Stimulated activated naive B cell treated with anti-CD40 and anti-IgM and Interleukin-4, amounts not matched to agents 10 μg/mL and 1 μg/mL and 100 μg/mL, for 72 hours (primary cell): ENCODE measurements around the gene LARGE1.
A peak's percentile ranks its signal among the peaks of the same experiment; 100 is the strongest.

ENCODE experiments used
- ATAC-seq, 2 donors: fragments of 150-1000 bp; cut with Tn5 transposase; replicated peaks; 2 replicates each; pipeline ENCODE4 v1.10.0; 2021; ENCODE audit warnings: moderate library complexity in 1 of 2
- DNase-seq: peaks from one replicate; pipeline ENCODE4 v3.0.0; 2021
- H3K27ac Mint-ChIP-seq: one replicate; pipeline ENCODE4 v1.8.0; 2022; ENCODE audit warnings: mild to moderate bottlenecking, mixed read lengths
- H3K27me3 Mint-ChIP-seq, 2 donors: one replicate each; pipeline ENCODE4 v1.8.0; 2022; ENCODE audit warnings: mixed read lengths in 2 of 2
- H3K36me3 Mint-ChIP-seq, 2 donors: one replicate each; pipeline ENCODE4 v1.8.0; 2022; ENCODE audit warnings: mixed read lengths in 2 of 2, mild to moderate bottlenecking in 1 of 2
- H3K4me1 Mint-ChIP-seq, 2 donors: one replicate each; pipeline ENCODE4 v1.8.0; 2022; ENCODE audit warnings: mixed read lengths in 2 of 2, mild to moderate bottlenecking in 1 of 2
- H3K4me3 Mint-ChIP-seq, 2 donors: one replicate each; pipeline ENCODE4 v1.8.0; 2022; ENCODE audit warnings: mild to moderate bottlenecking in 2 of 2, mixed read lengths in 2 of 2, moderate library complexity in 1 of 2
- H3K9me3 Mint-ChIP-seq, 2 donors: one replicate each; pipeline ENCODE4 v1.8.0; 2022; ENCODE audit warnings: mixed read lengths in 2 of 2, mild to moderate bottlenecking in 1 of 2

Gene LARGE1

GRCh38 chr22:33588860-33589259 is 331.4 kb downstream of the LARGE1 start:
- no peak for DNase-seq
- Mint-ChIP-seq H3K4me3 (no peak overlapping the region), H3K9me3 (no peaks in the 10 kb centered on the region), H3K4me1 (peaks cover 0 to 5% of the 10 kb centered on the region in 2 donors), H3K27ac (no peak overlapping the region), H3K36me3 (peaks cover 0 to 5% of the 10 kb centered on the region in 2 donors), H3K27me3 (peaks cover 0 to 5% of the 10 kb centered on the region in 2 donors)
- no peak for ATAC-seq

- DNase-seq (no peak), ATAC-seq (no peak)
- Mint-ChIP-seq H3K9me3 (peaks cover 0 to 1% of the 10 kb centered on the region in 2 donors), H3K4me1 (peaks cover 7 to 10% of the 10 kb centered on the region in 2 donors), H3K27me3 (peaks cover 0 to 5% of the 10 kb centered on the region in 2 donors), H3K27ac (peak overlapping the region; percentile 14), H3K4me3 (no peak overlapping the region), H3K36me3 (peaks cover 3 to 9% of the 10 kb centered on the region in 2 donors)
These were observed 336.1 kb downstream of the LARGE1 start for GRCh38 chr22:33584152-33584551.

- DNase-seq: no peak
- H3K27ac Mint-ChIP-seq: no peak overlapping the region
- H3K4me3 Mint-ChIP-seq: no peak overlapping the region
- peaks cover 0 to 4% of the 10 kb centered on the region in 2 donors for H3K9me3 Mint-ChIP-seq
- H3K4me1 Mint-ChIP-seq: peaks cover 16 to 19% of the 10 kb centered on the region in 2 donors
- ATAC-seq: no peak
- peaks cover 4 to 14% of the 10 kb centered on the region in 2 donors for H3K36me3 Mint-ChIP-seq
- peaks cover 0 to 5% of the 10 kb centered on the region in 2 donors for H3K27me3 Mint-ChIP-seq
These were observed 337.4 kb downstream of the LARGE1 start for GRCh38 chr22:33582822-33583400.

GRCh38 chr22:33580310-33580709 is 340.0 kb downstream of the LARGE1 start:
- Mint-ChIP-seq H3K36me3 (peaks cover 4 to 14% of the 10 kb centered on the region in 2 donors), H3K4me1 (peaks cover 38 to 45% of the 10 kb centered on the region in 2 donors), H3K9me3 (peaks cover 0 to 4% of the 10 kb centered on the region in 2 donors), H3K4me3 (no peak overlapping the region), H3K27me3 (peaks cover 0 to 5% of the 10 kb centered on the region in 2 donors), H3K27ac (no peak overlapping the region)
- no peak for ATAC-seq
- DNase-seq: no peak

GRCh38 chr22:33579448-33580093 is 340.7 kb downstream of the LARGE1 start:
- ATAC-seq (peak; percentile 69 to 77), DNase-seq (peak; percentile 20)
- H3K27ac Mint-ChIP-seq: peak overlapping the region; percentile 56
- no peak overlapping the region for H3K4me3 Mint-ChIP-seq
- peaks cover 40 to 53% of the 10 kb centered on the region in 2 donors for H3K4me1 Mint-ChIP-seq
- peaks cover 0 to 4% of the 10 kb centered on the region in 2 donors for H3K9me3 Mint-ChIP-seq
- H3K36me3 Mint-ChIP-seq: peaks cover 4 to 14% of the 10 kb centered on the region in 2 donors
- no peaks in the 10 kb centered on the region for H3K27me3 Mint-ChIP-seq

- Mint-ChIP-seq H3K9me3 (peaks cover 0 to 4% of the 10 kb centered on the region in 2 donors), H3K27ac (no peak overlapping the region), H3K4me1 (peaks cover 40 to 61% of the 10 kb centered on the region in 2 donors), H3K4me3 (no peak overlapping the region), H3K27me3 (no peaks in the 10 kb centered on the region), H3K36me3 (peaks cover 4 to 15% of the 10 kb centered on the region in 2 donors)
- DNase-seq (no peak), ATAC-seq (no peak)
These were observed 341.5 kb downstream of the LARGE1 start for GRCh38 chr22:33578752-33579151.

- H3K36me3 Mint-ChIP-seq: peaks cover 4 to 20% of the 10 kb centered on the region in 2 donors
- DNase-seq (no peak), ATAC-seq (peak; percentile 36 to 61)
- no peak overlapping the region for H3K4me3 Mint-ChIP-seq
- H3K9me3 Mint-ChIP-seq: peaks cover 0 to 4% of the 10 kb centered on the region in 2 donors
- H3K27ac Mint-ChIP-seq: no peak overlapping the region
- peaks cover 46 to 69% of the 10 kb centered on the region in 2 donors for H3K4me1 Mint-ChIP-seq
- H3K27me3 Mint-ChIP-seq: no peaks in the 10 kb centered on the region
These were observed 342.3 kb downstream of the LARGE1 start for GRCh38 chr22:33577862-33578411.

- H3K9me3 Mint-ChIP-seq: peaks cover 0 to 4% of the 10 kb centered on the region in 2 donors
- H3K27me3 Mint-ChIP-seq: no peaks in the 10 kb centered on the region
- H3K4me1 Mint-ChIP-seq: peaks cover 53 to 83% of the 10 kb centered on the region in 2 donors
- H3K36me3 Mint-ChIP-seq: peaks cover 6 to 17% of the 10 kb centered on the region in 2 donors
- DNase-seq: no peak
- H3K27ac Mint-ChIP-seq: peak overlapping the region; percentile 75
- H3K4me3 Mint-ChIP-seq: peak overlapping the region in 1 of 2 donors; percentile 17
- peak; percentile 24 to 25 for ATAC-seq
These were observed 344.1 kb downstream of the LARGE1 start for GRCh38 chr22:33576205-33576604.

- ATAC-seq (no peak), DNase-seq (no peak)
- Mint-ChIP-seq H3K4me3 (peak overlapping the region in 1 of 2 donors; percentile 17), H3K36me3 (peaks cover 6 to 17% of the 10 kb centered on the region in 2 donors), H3K9me3 (peaks cover 0 to 4% of the 10 kb centered on the region in 2 donors), H3K27me3 (no peaks in the 10 kb centered on the region), H3K4me1 (peaks cover 56 to 87% of the 10 kb centered on the region in 2 donors), H3K27ac (peak overlapping the region; percentile 75)
These were observed 344.5 kb downstream of the LARGE1 start for GRCh38 chr22:33575771-33576170.

- H3K36me3 Mint-ChIP-seq: peaks cover 6 to 17% of the 10 kb centered on the region in 2 donors
- no peaks in the 10 kb centered on the region for H3K27me3 Mint-ChIP-seq
- no peak overlapping the region for H3K27ac Mint-ChIP-seq
These were observed 345.2 kb downstream of the LARGE1 start for GRCh38 chr22:33575041-33575440.

GRCh38 chr22:33573479-33573878 is 346.8 kb downstream of the LARGE1 start:
- H3K36me3 Mint-ChIP-seq: peaks cover 2 to 7% of the 10 kb centered on the region in 2 donors
- no peak for DNase-seq
- peak in 1 of 2 donors; percentile 3 for ATAC-seq
- no peaks in the 10 kb centered on the region for H3K9me3 Mint-ChIP-seq
- no peaks in the 10 kb centered on the region for H3K27me3 Mint-ChIP-seq
- H3K4me3 Mint-ChIP-seq: no peak overlapping the region
- H3K4me1 Mint-ChIP-seq: peaks cover 67 to 97% of the 10 kb centered on the region in 2 donors
- H3K27ac Mint-ChIP-seq: peak overlapping the region; percentile 47

More at GRCh38 chr22:33575041-33575440, 345.2 kb downstream of the LARGE1 start:
- Mint-ChIP-seq H3K4me3 (no peak overlapping the region), H3K9me3 (peaks cover 0 to 4% of the 10 kb centered on the region in 2 donors), H3K4me1 (peaks cover 61 to 94% of the 10 kb centered on the region in 2 donors)
- no peak for DNase-seq
- no peak for ATAC-seq

GRCh38 chr22:33572086-33572485 is 348.2 kb downstream of the LARGE1 start:
- Mint-ChIP-seq H3K4me3 (no peak overlapping the region), H3K27ac (peak overlapping the region; percentile 31)

GRCh38 chr22:33570110-33570509 is 350.2 kb downstream of the LARGE1 start:
- peak overlapping the region; percentile 82 for H3K27ac Mint-ChIP-seq
- H3K27me3 Mint-ChIP-seq: no peaks in the 10 kb centered on the region
- no peak for DNase-seq
- H3K36me3 Mint-ChIP-seq: peaks cover 8 to 23% of the 10 kb centered on the region in 2 donors
- H3K4me3 Mint-ChIP-seq: peak overlapping the region in 1 of 2 donors; percentile 43
- H3K9me3 Mint-ChIP-seq: peaks cover 3 to 4% of the 10 kb centered on the region in 2 donors
- H3K4me1 Mint-ChIP-seq: peaks cover 65 to 96% of the 10 kb centered on the region in 2 donors
- ATAC-seq: no peak

More at GRCh38 chr22:33572086-33572485, 348.2 kb downstream of the LARGE1 start:
- DNase-seq: no peak
- Mint-ChIP-seq H3K27me3 (no peaks in the 10 kb centered on the region), H3K9me3 (no peaks in the 10 kb centered on the region), H3K4me1 (peaks cover 71 to 97% of the 10 kb centered on the region in 2 donors), H3K36me3 (peaks cover 2 to 10% of the 10 kb centered on the region in 2 donors)
- no peak for ATAC-seq

- H3K36me3 Mint-ChIP-seq: peaks cover 8 to 26% of the 10 kb centered on the region in 2 donors
- peak overlapping the region; percentile 43 to 78 for H3K4me3 Mint-ChIP-seq
- DNase-seq: no peak
- no peak for ATAC-seq
- no peaks in the 10 kb centered on the region for H3K27me3 Mint-ChIP-seq
- H3K9me3 Mint-ChIP-seq: peaks cover 3 to 4% of the 10 kb centered on the region in 2 donors
- H3K27ac Mint-ChIP-seq: peak overlapping the region; percentile 82
- H3K4me1 Mint-ChIP-seq: peaks cover 66 to 95% of the 10 kb centered on the region in 2 donors
These were observed 350.7 kb downstream of the LARGE1 start for GRCh38 chr22:33569559-33569958.
